Skin of body (tissue), 2 donors: Measurements from ENCODE around the gene SHC2. TPM values are rescaled to one million over a fixed set of nuclear protein-coding genes. Genes with fewer than 3 reads are reported as not detected.
A peak's percentile ranks its signal among the peaks of the same experiment; 100 is the strongest.

Experiments used
- DNase-seq: peaks from one replicate; lab custom pipeline; 2025; lab: John Stamatoyannopoulos, UW
- total RNA-seq: library from RNA; depleted of rRNA; stranded (reverse); fragments of >200 nt; gene quantifications from one replicate; pipeline ENCODE4 v1.2.3, GENCODE V29; 2014

SHC2 gene, protein sequence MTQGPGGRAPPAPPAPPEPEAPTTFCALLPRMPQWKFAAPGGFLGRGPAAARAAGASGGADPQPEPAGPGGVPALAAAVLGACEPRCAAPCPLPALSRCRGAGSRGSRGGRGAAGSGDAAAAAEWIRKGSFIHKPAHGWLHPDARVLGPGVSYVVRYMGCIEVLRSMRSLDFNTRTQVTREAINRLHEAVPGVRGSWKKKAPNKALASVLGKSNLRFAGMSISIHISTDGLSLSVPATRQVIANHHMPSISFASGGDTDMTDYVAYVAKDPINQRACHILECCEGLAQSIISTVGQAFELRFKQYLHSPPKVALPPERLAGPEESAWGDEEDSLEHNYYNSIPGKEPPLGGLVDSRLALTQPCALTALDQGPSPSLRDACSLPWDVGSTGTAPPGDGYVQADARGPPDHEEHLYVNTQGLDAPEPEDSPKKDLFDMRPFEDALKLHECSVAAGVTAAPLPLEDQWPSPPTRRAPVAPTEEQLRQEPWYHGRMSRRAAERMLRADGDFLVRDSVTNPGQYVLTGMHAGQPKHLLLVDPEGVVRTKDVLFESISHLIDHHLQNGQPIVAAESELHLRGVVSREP
- 7.1 TPM for total RNA-seq

DNA sequence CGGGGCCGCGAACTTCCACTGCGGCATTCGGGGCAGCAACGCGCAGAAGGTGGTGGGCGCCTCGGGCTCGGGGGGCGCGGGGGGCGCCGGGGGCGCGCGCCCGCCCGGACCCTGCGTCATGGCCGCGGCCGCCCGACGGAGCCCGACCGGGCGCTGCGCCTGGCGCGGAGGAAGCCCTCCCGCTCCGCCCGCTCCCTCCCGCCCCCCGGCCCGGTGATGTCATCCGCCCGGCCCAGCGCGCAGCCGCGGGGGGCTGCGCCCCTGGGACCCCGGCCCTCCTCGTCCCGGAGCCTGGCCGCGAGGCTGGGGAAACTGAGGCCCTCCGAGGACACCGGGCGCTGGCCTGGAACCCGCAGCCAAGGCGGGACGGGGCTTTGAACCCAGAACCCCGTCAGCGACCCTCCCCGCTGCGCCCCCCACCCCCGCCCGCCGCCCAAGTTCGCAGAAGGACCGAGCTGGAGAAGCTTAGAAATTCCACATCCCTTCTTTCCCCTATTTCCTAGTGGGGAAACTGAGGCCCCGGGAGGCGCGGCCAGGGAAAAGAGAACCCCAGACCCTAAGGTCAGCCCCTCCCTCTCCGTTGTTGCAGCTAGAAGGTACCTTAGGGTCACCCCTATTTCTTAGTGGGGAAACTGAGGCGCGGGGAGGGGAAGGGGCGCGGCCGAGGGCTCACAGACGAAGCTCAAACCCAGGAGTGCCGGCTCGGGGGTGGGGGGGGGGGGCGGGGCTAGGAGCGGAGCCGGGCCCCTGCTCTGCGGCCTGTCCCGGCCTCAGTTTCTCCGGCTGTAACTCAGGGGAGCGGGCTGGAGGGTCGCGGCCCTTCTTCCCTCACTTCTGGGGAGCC lies at the start of gene SHC2:
Gene SHC2, minus strand, starts transcription at position 157 of the 844 bp plus-strand sequence. Its CDS starts 37 bp downstream, at position 120.
- no peak for DNase-seq

DNA sequence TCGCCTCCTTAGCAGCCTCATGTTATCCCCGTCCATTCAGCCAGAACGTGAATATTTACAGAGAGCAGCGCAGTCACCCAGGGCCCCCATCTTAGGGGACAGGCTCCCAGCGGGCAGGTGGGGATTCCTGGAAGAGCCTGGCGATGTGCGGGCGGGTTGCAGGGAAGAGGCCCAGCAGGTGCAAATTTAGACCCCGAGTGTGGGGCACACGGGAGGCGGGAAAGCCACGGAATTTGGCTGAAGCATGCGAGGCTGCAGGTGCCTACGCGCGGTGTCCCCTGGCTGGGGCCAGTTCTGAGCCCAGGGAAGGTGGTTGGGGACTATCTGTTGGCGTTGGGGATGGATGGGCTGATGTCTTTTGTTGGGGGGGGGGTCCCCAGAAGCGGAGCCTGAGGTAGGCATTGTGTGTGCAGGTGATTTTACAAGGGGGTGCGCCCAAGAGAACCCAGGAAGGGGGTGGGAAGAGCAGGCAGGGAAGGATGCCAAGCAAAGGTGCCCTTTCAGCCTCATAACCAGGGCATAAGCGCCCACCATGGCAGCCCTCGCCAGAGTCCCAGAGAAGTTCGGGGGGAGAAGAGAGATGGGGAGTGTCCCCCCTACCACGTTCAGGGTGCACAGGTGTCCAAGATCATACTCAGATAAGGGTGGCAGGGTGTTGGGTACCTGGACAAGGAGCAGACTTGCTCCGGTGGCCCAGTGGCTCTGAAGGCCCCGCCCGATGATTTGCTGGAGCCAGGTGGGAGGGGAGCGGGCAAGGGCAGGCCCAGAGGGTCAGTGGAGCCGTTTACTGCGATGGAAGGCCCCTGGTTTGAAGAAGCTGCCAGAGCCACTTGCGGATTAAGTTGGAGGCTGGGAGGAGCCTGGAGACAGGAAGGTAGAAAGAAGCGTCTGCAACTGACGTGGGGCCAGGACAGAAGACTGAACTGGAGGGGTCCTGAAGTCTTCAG lies 47.6 kb upstream of the SHC2 start:
- no peak for DNase-seq

DNA sequence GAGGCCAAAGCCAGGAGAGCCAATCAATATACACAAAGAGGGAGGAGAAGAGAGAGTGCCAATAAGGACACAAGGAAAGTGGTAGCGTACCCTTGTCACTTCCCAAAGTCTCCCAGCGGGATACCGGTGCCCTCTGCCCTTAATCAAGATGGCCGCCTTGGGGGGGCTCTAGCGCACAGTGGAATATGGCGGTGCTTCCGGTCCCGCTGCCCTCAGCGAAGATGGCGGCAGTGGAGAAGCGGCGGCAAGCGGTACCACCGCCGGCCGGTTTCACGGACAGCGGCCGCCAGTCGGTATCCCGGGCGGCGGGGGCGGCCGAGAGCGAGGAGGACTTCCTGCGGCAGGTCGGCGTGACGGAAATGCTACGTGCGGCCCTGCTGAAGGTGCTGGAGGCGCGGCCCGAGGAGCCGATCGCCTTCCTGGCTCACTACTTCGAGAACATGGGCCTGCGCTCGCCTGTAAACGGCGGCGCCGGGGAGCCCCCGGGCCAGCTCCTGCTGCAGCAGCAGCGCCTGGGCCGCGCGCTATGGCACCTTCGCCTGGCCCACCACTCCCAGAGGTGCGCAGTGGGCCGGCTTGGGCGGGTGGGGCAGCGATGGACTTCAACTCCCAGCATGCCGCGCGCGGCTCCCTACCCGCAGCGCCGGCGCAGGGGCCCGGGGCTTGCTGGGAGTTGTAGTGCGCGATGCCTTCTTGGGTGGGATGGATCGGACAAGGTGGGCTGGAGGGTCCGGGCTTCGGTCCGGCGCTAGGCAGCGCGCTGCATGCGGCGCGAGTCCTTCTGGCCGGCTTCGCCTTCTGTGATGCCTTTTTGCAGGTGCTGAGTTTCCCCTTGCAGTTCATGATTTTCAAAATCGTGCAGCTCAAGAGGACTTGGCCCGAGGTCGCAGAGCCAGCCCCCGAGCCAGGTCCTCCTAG lies 46.7 kb upstream of the SHC2 start, which contains the start of gene TPGS1:
Gene TPGS1, plus strand, starts transcription at position 212 of the 918 bp plus-strand sequence. Its CDS starts 10 bp downstream, at position 222.
- DNase-seq = peak; percentile 71

DNA sequence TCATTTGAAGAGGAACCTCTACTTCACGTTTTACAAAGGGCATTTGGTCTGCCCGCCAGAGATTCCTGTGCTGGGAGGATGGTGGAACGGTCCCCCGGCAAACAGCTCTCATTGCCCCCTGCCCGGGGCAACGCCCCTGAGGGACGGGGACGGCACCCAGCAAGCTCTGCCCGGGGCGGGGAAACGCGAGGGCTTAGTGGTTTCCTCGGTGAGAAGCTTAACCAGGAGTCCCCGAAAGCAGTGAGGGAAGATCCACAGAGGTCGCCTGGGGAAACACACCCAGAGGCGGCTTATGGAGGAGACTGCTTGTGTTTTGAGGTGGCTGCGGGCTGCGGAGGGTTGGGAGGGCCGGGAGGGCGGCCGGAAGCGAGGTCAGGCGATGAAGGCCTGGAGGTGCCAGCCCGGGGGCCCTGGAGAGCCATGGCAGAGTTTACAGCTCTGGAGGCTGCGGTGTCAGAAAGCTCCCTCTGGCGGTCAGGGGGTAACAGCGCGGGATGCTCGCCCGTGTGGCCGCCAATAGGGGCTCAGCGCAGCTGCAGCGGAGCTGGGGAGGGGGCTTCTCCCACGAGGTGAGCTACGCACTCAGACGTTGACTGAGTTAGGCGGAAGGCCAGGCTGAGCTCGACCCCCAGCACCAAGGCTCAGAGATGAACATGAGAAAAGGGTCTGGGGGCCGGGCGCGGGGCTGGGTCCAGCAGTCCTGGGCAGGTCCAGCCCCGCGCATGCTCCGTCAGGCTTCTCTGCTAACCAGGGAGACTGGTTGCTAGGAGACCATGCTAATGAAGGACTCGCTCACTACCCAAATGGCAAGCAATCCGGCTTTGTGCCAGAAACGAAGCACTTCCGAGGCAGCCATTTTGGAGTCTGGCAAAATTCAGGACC lies 45.8 kb upstream of the SHC2 start:
- peak; percentile 100 for DNase-seq

DNA sequence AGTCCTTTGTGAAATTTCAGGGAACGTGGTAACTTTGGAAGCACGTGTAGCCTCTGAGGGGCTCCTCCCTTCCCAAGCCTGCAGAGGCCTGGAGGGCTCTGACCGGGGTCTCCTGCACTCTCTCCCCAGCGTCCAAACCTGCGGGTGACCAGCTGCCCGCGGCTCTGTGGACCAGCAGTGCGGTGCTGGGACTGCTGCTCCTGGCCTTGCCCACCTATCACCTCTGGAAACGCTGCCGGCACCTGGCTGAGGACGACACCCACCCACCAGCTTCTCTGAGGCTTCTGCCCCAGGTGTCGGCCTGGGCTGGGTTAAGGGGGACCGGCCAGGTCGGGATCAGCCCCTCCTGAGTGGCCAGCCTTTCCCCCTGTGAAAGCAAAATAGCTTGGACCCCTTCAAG lies 43.8 kb upstream of the SHC2 start:
- DNase-seq = no peak

DNA sequence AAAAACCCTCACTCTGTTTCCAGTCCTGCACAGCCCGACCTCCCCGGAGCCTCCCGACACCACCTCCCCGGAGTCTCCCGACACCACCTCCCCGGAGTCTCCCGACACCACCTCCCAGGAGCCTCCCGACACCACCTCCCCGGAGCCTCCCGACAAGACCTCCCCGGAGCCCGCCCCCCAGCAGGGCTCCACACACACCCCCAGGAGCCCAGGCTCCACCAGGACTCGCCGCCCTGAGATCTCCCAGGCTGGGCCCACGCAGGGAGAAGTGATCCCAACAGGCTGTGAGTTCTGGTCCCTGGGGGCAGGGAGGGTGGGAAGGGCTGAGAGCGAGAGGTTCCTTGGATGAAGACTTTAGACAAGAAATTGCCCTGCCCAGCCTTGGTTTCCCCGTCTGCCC lies 40.8 kb upstream of the SHC2 start:
- DNase-seq = no peak

DNA sequence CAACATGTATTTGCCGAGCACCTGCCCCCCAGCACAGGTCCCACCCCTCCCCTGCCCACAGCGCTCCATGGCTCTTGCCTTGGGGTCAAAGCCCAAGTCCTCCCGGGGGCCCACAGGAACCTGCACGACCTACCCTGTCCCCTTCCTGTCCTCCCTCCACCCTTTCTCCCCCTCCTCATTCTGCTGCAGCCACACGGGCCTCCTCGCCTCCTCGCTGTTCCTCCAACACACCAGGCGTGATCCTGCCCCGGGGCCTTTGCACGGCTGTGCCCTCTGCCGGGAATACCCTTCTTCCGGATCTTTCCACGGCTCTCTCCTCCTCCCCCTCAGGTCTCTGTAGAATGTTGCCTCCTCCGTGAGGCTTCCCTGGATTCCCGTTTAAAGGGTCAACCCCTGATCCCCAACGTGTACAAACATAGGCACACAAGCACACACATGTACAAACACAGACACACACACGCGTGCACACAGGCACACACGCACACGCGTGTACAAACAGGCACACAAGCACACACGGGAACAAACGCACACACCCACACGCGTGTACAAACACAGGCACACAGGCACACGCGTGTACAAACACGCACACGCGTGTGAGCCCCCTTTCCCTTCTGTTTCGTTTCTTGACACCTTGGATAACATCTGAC lies 38.3 kb upstream of the SHC2 start:
- DNase-seq = no peak

DNA sequence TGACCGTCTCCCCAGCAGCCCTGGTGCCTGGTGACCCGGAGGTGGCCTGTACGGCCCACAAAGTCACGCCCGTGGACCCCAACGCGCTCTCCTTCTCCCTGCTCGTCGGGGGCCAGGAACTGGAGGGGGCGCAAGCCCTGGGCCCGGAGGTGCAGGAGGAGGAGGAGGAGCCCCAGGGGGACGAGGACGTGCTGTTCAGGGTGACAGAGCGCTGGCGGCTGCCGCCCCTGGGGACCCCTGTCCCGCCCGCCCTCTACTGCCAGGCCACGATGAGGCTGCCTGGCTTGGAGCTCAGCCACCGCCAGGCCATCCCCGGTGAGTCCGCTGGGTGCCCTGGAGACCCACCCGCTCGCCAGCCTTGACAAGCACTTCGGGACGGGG lies 37.7 kb upstream of the SHC2 start:
- DNase-seq = no peak

DNA sequence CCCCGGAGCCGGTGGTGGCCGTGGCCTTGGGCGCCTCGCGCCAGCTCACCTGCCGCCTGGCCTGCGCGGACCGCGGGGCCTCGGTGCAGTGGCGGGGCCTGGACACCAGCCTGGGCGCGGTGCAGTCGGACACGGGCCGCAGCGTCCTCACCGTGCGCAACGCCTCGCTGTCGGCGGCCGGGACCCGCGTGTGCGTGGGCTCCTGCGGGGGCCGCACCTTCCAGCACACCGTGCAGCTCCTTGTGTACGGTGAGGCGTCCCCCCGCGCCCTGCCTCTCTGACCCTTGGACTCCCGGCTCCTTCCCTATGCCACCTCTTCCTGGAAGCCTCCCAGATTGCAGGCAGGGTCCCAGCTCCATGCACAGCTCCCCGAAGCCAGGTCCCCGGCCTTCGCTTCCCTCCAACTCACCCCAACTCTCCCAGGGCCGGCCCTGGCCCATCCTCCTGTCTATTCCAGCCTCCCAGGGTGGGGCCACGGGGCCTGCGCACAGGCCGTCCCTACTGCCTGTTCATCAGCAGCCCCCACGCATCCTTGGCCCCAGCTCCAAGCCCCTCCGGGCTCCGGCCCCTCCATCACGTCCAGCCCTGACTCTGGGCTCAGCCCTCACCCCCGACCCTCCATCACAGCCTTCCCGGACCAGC lies 37.2 kb upstream of the SHC2 start:
- DNase-seq = no peak

DNA sequence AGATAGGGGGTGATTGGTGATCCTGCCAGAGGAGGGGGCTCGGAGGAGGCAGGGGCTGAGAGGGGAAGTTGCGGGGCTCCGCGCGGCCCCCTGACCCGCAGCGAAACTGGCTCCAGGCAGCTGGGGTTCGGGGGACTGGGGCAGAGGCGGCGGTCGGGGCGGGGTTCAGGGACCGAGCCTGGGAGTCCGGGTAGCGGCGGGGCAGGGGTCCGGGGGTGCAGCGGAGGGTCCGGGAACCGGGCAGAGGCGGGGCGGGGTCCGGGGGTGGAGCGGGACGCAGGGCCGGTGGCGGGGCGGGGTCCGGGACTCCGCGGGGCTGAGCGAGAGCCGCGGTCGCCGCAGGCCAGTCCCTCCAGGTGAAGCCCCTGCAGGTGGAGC lies 36.6 kb upstream of the SHC2 start:
- no peak for DNase-seq

DNA sequence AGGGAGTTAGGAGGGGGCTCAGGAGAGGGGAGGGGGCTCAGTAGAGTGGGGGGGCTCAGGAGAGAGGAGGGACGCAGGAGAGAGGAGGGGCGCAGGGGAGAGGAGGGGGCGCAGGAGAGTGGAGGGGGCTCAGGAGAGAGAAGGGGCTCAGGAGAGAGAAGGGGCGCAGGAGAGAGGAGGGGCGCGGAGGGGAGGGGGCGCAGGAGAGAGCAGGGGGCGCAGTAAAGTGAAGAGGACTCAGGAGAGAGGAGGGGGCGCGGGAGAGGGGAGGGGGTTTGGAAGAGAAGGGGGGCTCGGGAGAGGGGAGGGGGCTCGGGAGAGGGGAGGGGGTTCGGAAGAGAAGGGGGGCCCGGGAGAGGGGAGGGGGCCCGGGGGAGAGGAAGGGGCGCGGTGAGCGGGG lies 36.2 kb upstream of the SHC2 start:
- no peak for DNase-seq

DNA sequence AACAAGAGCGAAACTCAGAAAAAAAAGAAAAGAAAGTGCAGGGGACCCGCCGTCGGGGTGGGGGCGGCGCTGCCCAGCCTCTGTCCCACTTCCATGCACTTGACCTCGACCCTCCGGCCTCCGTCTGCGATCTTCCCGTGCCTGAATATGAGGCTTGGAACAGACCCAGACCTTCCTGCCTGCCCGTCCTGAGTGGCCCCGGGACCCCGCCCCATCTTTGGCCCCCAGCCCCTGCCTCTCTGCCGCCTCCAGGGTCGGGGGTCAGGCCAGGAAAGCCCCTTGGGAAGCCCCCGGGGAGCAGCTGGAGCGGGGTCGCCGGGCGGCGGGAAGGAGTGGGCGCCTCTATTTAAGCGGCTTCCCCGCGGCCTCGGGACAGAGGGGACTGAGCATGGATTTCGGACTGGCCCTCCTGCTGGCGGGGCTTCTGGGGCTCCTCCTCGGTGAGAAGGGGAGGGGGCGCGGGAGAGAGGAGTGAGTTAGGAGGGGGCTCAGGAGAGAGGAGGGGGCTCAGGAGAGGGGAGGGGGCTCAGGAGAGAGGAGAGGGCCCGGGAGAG lies 35.4 kb upstream of the SHC2 start, which contains the start of gene MADCAM1:
Gene MADCAM1, plus strand, starts transcription at position 375 of the 554 bp plus-strand sequence. Its CDS starts 14 bp downstream, at position 389.
- no peak for DNase-seq

DNA sequence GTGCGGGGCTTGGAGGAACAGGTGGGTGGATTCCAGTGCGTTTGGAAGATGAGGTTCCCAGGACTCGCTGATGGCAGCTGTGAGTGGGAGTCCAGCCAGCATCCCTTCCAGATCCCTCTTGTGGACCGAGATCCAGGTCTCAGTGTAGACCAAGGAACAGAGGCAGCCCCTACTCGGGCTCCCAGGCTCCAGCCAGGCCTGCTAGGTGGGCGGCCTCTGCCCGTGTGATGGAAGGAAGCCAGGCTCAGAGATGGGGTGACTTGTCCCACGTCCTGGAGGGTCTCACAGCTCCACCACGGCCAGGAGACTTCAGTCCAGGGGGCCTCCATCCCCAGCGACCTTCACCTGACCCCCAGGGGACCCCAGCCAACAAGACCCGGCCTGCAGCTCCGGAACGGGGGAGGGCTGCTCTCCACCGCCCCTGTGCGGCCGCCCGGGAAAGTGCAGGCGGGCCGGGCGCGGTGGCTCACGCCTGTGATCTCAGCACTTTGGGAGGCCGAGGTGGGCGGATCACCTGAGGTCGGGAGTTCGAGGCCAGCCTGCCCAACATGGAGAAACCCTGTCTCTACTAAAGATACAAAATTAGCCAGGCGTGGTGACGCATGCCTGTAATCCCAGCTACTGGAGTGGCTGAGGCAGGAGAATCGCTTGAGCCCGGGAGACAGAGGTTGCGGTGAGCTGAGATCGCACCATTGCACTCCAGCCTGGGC lies 34.7 kb upstream of the SHC2 start:
- no peak for DNase-seq

DNA sequence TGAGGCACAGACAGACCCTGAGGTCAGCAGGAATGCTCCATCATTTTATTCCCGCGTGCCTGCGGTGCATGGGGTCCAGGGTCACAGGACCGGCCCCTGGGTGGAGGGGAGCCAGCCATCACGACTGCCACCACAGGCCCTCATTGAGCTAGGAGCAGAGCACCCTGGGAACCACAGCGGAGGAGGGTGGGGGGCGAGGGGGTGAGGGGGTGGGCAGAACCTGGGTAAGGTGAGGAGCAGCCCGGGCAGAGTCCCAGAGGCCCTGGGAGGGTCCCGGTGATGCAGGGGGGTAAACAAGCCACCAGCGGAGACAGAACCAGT lies 34.2 kb upstream of the SHC2 start:
- DNase-seq = no peak

DNA sequence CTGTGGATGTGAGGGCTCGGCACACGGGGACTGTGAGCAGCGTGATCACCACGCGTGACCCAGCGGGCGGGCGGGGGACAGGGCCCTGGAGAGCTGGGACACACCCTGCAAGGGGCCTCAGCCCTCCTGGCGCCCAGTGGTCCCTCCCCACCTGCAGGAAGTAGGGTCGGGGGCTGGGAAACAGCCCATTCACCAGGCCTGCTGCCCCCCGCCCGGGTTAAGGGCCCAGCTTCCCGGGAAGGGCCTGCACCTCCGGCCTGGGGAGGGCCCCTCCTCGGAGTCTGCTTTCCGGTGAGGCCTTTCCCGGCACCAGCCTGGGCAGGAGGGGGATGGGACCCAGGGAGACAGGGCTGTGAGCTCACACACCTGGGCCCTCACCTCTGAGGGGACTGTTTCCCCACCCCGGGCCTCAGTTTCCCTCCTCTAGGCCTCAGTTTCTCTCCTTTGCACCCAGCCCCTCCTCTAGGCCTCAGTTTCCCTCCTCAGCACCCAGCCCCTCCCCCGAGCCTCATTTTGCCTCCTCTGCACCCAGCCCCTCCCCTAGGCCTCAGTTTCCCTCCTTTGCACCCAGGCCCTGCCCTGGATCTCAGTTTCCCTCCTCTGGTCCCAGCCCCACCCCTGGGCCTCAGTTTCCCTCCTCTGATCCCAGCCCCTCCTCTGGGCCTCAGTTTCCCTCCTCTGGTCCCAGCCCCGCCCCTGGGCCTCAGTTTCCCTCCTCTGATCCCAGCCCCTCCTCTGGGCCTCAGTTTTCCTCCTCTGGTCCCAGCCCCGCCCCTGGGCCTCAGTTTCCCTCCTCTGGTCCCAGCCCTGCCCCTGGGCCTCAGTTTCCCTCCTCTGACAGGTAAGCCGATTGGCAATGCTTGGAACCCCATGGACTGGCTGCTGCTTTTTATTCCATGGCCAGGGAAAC lies 33.6 kb upstream of the SHC2 start:
- DNase-seq = no peak
